Thyroid gland (tissue), 4 donors: ENCODE measurements around the gene MUCL3.

Source experiments
- CTCF ChIP-seq, 6 experiments: fragments of 200-600 bp in 3 of 6; fragments of 450-650 bp in 3 of 6; sonication (generic) in 3 of 6; IDR thresholded peaks; one replicate each; pipeline ENCODE4 v1.5.1; 2016 to 2019; ENCODE audit warnings: antibody characterized with exemption in 6 of 6, mild to moderate bottlenecking in 2 of 6, inconsistent platforms in 1 of 6, moderate library complexity in 1 of 6
- POLR2A ChIP-seq, 2 donors: fragments of 450-650 bp; IDR thresholded peaks; one replicate each; pipeline ENCODE4 v1.6.1; 2017; ENCODE audit warnings: antibody characterized with exemption in 2 of 2, mild to moderate bottlenecking in 2 of 2, moderate library complexity in 1 of 2

- TF ChIP-seq CTCF (IDR thresholded peaks at IDR 0.05) (peak in 5 of 6 experiments; percentile 37 to 93 (median 68)), POLR2A (IDR thresholded peaks at IDR 0.05) (no peak)
Observed at GRCh38 chr6:30915591-30915946, 25.2 kb upstream of the MUCL3 start.
